Measurements from ENCODE around the gene ZNF844.
"Not testable (repeated sequence)": the region's sequence is repeated elsewhere in the genome, so short reads cannot be mapped to it uniquely, and the experiment has no call there.

Gene ZNF844

DNA sequence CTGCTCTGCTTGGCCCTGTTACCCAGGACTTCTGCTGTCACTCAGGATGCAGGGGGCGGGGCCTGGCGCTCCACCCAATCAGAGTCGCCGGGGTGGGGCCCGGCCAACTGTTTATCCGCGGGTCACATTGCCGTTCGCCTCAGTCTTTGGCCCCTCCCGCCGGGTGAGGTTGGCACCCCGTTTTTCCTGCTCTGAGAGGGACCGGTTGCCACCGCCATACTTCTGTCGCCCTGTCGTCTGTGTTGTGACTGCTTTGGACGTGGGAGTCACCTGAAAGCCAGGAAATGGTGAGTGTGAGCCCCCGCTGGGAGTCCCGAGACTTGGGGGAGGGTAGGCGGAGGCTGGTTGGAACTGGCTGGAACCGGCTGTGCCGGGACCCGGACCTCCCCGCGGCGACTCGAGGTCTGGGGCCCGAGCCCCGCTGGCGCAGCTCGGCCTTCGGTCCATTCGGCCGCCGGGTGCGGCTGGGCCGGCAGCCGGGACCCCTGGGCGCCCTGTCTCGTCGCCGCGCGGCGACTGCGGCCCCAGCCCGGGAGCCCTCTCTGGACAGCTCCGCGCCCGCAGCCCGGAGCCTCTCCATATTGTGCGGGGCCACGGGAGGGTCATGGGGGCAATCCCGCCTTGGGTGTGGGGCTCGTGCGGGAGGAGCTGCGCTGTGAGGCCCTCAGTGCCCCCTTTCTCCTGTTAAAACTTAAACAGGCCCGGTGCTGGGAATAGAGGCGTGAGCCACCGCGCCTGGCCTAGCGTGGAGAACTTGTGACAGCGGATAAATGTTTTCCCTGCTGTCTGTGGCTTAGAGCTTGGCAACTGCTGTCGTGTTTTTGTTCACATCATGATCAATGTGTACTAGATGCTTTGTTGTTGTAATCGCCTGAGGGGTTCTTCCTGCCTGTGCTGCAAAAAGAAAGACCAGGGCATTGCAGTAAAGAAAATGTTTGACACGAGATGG, at the start of gene ZNF844:
ZNF844 (plus strand) TSS at position 142 of the 949 bp plus-strand sequence; CDS start at position 285, 143 bp downstream.
- DNase-seq, result peak; percentile 81 to 86

DNA sequence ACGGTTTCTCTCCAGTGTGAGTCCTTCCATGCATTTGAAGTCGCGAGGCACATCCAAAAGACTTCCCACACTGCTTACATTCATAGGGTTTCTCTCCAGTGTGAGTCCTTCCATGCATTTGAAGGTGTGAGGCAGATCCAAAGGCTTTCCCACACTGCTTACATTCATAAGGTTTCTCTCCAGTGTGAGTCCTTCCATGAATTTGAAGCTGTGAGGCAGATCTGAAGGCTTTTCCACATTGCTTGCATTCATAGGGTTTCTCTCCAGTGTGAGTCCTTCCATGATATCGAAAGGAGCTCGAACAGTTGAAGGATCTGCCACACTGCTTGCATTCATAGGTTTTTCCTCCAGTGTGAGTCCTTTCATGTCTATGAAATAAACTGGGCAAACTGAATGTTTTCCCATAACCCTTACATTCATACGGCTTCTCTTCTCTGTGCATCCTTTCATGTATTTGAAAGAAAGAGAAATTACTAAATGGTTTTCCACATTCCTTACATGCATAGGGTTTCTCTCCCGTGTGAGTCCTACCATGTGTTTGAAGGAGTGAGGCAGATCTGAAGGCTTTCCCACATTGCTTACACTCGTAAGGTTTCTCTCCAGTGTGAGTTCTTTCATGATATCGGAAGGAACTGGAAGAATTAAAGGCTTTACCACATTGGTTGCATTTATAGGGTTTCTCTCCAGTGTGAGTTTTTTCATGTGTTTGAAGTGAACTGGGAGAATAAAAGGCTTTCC, 49.3 kb upstream of the ZNF844 start:
- DNase-seq, result no peak

DNA sequence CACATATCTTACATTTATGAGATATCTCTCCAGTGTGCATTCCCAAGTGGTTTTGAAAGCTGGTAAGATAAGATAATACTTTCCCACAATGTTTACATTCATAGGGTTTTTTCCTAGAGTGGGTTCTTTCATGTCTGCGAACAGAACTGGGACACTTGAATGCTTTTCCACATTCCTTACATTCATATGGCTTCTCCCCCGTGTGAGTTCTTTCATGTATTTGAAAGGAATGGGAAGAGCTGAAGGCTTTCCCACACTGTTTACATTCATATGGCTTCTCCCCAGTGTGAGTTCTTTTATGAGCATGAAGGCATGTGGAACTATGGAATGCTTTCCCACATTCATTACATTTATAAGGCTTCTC, 48.8 kb upstream of the ZNF844 start:
- DNase-seq, result no peak

DNA sequence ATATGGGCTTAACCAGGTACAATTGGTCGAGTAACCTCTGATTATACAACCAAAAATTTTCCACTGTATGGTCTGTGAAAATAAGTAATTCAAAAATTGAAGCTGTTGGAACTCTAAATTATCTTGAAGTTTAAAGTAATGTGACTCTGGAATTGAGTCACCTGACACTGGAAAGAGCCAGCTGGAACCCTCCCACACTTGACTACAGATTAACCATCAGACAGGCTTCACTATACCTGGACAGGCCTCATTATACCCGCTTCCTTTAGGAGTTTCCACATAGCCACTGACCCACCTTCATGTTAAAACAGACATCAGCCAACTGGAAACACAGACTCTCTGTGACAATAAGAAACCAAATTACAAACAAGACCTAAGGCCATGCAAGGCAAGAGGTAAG, 30.3 kb upstream of the ZNF844 start:
- no peak for DNase-seq

DNA sequence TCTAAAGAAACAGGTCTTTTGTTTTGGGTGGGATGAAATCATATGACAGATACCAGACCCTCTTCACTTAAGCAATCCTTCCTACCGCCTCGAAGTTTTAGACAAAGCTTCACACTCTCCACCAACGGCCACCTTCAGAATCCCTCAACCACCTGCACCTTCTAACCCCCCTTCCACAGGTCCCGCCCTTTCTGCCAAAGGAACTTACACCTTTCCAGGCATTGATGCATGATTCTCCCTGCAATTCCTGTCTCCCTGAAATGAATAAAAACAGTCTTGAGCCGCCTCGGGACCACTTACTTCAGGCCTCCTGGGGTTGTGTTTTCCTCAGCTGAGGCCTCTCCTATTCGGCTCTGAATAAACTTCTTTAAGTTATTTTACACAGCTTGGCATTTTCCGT, 29.9 kb upstream of the ZNF844 start:
- DNase-seq, result no peak

DNA sequence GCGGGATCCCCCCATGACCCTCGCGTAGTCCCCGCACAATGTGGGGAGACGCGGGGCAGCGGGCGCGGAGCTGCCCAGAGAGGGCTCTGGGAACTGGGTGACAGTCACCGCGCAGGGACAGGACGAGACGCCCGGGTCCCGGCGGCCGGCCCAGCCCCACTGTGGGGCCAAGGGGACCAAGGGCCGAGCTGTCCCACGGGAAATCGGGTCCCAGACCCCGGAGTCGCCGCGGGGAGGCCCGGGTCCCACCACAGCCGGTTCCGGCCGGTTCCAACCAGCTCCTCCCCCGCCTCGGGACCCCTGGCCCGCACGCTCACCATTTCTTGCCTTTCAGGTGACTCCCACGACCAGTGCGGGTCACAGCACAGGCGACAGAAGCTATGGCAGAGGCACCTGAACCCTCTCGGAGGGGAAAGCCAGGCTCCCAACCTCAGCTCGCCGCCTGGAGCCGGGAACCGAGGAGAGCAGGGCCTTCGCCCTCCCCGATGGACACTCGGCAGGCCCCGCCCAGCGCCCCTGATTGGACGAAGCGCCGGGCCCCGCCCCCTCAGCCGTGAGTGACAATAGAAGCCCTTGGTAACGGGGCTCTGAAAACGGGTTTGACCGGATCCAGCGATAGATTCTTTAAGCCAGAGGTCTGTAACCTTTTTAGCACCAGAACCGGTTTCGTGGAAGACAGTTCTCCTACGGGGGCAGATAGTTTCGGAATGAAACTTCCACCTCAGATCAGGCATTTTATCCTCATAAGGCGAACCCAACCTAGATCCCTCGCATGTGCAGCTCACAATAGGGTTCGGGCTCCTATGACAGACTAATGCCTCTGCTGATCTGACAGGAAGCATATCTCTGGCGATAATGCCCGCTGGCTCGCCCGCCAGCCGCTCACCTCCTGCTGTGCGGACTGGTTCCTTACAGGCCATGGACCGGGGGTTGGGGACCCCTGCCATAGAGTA, 29.0 kb upstream of the ZNF844 start, which contains the start of gene ZNF433:
ZNF433 (minus strand) TSS at position 460 of the 953 bp plus-strand sequence; CDS start at position 320, 140 bp downstream.
- peak; percentile 67 to 72 for DNase-seq

DNA sequence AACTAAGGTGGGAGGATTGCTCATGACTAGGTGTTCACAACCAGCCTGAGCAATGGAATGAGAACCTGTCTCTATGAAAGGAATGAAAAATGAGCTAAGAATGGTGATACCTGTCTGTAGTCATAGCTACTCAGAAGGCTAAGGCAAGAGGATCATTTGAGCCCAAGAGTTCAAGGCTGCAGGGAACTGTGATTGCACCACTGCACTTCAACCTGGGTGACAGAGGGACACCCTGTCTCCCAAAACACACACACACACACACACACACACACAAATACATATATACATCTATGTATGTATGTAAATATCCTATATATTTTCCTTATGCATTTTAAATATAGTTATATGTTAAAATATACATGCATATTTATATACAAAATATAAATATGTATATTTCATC, 21.6 kb upstream of the ZNF844 start:
- DNase-seq, result no peak

- DNase-seq, result no peak
Observed at GRCh38 chr19:12043752-12044422, 20.6 kb upstream of the ZNF844 start.

GRCh38 chr19:12047868-12048267, 16.7 kb upstream of the ZNF844 start:
- DNase-seq, result no peak

DNA sequence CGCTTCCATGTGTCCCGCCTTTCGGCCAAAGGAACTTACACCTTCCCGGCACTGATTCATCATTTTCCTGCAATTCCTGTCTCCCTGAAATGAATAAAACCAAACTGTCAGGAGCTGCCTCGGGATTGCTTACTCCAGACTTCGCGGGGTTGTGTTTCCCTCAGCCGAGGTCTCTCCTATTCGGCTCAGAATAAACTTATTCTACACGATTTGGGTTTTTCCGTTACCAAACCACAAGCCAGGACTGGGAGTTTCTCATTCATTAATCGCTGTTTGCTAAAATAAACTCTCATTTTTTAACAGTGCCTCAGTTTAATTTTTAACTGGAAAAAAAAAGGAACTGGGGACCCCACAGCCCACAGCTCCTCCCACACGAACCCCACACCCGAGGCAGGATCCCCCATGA, 12.4 kb upstream of the ZNF844 start:
- no peak for DNase-seq

GRCh38 chr19:12052497-12053169, 11.9 kb upstream of the ZNF844 start, which contains the start of gene ZNF878:
ZNF878 (minus strand) TSS chr19:12052961; CDS start chr19:12052801, 160 bp downstream.
- peak; percentile 55 to 59 for DNase-seq

DNA sequence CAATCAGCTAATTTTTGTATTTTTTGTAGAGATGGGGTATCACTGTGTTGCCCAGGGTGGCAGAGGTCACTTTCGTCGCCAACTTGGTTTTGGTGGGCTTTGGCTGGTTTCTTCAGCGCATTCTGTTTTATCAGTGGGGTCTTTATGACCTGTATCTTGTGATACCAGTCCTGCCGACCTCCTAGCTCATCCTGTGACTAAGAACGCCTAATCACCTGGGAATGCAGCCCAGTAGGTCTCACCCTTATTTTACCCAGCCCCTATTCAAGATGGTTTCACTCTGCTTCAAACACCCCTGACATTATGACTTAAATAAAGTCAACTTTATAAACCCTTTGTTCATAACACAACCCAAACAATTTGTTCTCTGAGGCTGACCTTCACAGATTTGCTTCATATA, 8.7 kb upstream of the ZNF844 start:
- DNase-seq, result no peak

GRCh38 chr19:12075538-12076139, 11.1 kb downstream of the ZNF844 start:
- DNase-seq, result no peak

DNA sequence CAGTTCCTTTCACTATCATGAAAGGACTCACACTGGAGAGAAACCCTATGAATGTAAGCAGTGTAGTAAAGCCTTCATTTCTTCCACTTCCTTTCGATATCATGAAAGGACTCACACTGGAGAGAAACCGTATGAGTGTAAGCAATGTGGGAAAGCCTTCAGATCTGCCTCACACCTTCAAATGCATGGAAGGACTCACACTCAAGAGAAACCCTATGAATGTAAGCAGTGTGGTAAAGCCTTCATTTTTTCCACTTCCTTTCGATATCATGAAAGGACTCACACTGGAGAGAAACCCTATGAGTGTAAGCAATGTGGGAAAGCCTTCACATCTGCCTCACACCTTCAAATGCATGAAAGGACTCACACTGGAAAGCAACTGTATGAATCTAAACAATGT, 11.8 kb downstream of the ZNF844 start:
- not testable (repeated sequence) for DNase-seq

GRCh38 chr19:12077375-12077774, 12.8 kb downstream of the ZNF844 start:
- DNase-seq, result no peak

DNA sequence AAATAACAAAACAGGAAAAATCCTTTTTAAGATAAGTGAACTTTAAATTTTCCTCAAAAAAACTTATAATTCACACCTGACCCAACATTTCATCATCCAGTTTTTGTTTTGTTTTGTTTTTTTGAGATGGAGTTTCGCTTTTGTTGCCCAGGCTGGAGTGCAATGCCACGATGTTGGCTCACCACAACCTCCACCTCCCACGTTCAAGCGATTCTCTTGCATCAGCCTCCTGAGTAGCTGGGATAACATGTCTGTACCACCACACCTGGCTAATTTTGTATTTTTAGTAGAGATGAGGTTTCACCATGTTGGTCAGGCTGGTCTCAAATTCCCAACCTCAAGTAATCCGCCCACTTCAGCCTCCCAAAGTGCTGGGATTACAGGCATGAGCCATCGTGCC, 18.8 kb downstream of the ZNF844 start:
- DNase-seq, result not testable (repeated sequence)

GRCh38 chr19:12085074-12085818, 20.7 kb downstream of the ZNF844 start:
- no peak for DNase-seq

GRCh38 chr19:12090807-12091206, 26.3 kb downstream of the ZNF844 start:
- DNase-seq, result peak; percentile 53 to 64

DNA sequence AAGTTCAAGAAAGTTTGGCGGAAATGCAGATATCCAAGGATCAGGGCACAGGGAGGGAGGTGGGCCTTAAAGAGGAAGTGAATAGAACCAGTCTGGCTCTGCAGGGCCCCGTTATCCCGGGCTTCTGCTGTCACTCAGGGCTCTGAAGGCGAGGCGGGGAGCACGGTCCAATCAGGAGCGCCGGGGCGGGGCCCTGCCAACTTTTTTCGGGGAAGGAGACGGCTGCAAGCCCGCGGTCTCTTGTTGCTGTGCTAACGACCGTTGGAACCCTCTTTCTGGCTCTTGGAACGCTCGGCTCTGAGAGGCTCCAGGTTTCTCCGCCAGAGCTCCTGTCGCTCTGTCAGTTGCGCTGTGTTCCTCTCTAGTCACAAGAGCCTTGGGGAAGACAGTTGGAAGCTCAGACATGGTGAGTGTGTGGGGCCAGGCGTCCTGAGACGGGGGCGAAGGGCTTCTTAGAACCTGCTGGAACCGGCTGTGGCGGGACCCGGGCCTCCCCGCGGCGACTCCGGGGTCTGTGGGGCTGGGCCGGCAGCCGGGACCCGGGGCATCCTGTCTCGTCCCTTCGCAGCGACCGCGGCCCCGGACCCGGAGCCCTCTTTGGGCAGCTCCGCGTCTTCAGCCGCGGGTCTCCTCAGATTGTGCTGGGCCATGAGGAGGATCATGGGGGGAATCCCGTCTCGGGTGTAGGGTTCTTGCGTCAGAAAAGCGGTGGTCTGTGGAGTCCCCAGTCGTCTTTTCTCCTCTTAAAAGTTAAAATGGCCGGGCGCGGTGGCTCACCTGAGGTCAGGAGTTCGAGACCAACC, 27.7 kb downstream of the ZNF844 start:
- peak; percentile 52 to 53 for DNase-seq

All from CD4-positive, alpha-beta T cell treated with Interferon alpha-2 for 1 hour (primary cell).